Measurements from ENCODE around the gene HS1BP3. TPM values are rescaled to one million over a fixed set of nuclear protein-coding genes. Genes with fewer than 3 reads are reported as not detected.
A peak's percentile ranks its signal among the peaks of the same experiment; 100 is the strongest.

Gene HS1BP3
- total and polyA plus RNA-seq, 10 donors: 8.8 to 38.0 (median 25.9) TPM

DNA sequence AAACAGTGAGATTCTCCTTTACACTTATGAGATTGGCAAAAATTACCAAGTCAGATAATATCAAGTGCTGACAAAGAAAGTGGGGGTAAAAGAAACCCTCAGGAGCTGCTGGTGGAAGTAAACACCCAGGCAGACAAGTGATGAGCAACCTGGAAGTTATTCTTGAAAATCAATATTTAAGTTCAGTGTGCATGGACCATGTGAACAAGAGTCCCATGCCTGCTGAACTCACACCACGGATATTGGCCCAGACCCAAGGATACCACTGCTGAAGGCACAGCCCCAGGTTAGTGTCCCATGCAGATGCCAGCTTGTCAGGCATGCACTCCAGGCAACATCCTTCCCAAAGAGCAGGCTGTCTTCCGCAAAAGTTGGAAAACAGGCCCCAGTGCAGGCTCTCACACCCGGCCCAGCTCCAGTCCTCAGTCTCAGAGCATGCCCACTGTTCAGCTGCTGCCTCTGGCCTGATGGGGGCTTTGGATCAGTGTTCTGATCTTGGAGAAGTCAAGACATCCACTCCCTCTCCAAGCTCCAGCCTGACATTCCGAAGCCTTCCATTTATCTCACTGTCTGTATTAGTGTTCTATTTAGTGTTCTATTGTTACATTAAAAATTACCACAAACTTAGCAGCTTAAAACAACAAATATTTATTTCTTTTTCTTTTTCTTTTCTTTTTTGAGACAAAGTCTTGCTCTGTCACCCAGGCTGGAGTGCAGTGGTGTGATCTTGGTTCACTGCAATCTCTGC lies 70.0 kb downstream of the HS1BP3 start:
- TF ChIP-seq POLR2A (IDR thresholded peaks at IDR 0.05) (no peak), POLR2AphosphoS5 (IDR thresholded peaks at IDR 0.05) (no peak), CTCF (IDR thresholded peaks at IDR 0.05 in 8 of 11, conservative IDR thresholded peaks at IDR 0.05 in 3 of 11) (no peak)
- peaks cover 32 to 80% (median 52%) of the 10 kb centered on the region in 6 donors for H3K4me1 ChIP-seq
- H3K4me3 ChIP-seq: no peak overlapping the region
- H3K9me3 ChIP-seq: peaks cover 0 to 13% (median 9%) of the 10 kb centered on the region in 8 donors
- H3K27me3 ChIP-seq (replicated peaks in 1 of 7): no peaks in the 10 kb centered on the region
- H3K36me3 ChIP-seq: no peaks in the 10 kb centered on the region
- DNase-seq: peak; percentile 52
- H3K27ac ChIP-seq: peak overlapping the region in 2 of 8 donors; percentile 73 to 83
- intact Hi-C loops (cut with DNase I; ENCODE audit: low total_unique reads): no loop called here
- 86 to 97% (median 94%) methylated on average over 4 of the region's 4 CpGs for WGBS, 5 donors

GRCh38 chr2:20579866-20580265 lies 71.0 kb downstream of the HS1BP3 start:
- TF ChIP-seq POLR2AphosphoS5 (IDR thresholded peaks at IDR 0.05) (peak in 1 of 3 donors; percentile 38), CTCF (IDR thresholded peaks at IDR 0.05 in 8 of 11, conservative IDR thresholded peaks at IDR 0.05 in 3 of 11) (no peak)
- Histone ChIP-seq H3K36me3 (no peaks in the 10 kb centered on the region), H3K4me1 (peaks cover 22 to 71% (median 45%) of the 10 kb centered on the region in 6 donors), H3K27me3 (replicated peaks in 1 of 7) (no peaks in the 10 kb centered on the region), H3K4me3 (no peak overlapping the region), H3K27ac (peak overlapping the region; percentile 16 to 83 (median 74)), H3K9me3 (peaks cover 0 to 13% (median 9%) of the 10 kb centered on the region in 8 donors)
- 79 to 87% (median 84%) methylated on average over 1 of the region's 1 CpG for WGBS, 5 donors
- intact Hi-C loops (cut with DNase I; ENCODE audit: low total_unique reads): no loop called here
- peak; percentile 71 for DNase-seq

DNA sequence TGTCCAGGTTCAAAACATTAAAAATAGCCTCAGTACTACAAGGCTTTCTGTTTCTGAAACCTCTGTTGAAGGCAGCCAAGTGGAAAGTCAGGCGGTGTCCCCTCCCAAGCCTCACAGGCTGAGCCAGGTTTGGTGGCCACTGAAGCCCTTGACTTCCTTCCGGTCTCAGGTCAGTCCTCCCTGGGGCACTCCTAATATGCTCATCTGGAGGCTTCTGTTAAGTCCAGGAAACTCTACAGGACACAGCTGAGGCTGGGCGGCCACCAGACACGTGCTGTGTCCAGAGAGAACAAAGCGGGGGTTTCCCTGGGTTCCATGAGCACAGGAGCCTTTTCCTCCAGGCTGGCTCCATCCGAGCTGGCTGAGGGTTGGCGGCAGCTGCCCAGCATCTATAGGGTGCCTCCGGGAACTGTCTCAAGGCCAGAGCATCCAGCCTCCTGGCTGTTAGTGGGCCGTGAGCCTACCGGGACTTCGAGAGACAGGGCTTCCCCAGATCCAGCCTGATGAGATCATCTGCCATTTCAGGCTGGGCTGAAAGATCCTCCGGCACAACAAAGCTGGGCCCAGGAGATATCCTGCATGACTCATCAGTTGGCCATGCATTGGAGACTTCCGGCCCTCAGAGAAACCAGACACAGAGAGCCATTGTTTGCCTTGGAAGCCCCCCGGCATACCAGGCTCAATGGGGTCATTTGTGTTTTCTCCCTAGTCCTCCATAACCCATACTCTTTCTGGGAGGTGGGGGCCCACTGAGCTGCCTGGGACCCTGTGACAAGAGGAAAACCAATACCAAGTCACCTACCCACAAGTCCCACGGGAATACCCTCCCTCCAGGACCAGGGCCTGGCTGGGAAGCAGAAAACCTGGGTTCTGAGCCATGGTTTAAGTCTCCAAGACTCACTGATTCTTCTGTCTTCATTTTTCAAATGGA lies 71.7 kb downstream of the HS1BP3 start:
- H3K4me3 ChIP-seq: no peak overlapping the region
- WGBS, 5 donors: 58 to 70% (median 65%) methylated on average over 6 to 15 of the region's 15 CpGs
- peak; percentile 86 for DNase-seq
- no peaks in the 10 kb centered on the region for H3K27me3 ChIP-seq (replicated peaks in 1 of 7)
- H3K4me1 ChIP-seq: peaks cover 21 to 67% (median 44%) of the 10 kb centered on the region in 6 donors
- peak overlapping the region; percentile 16 to 83 (median 74) for H3K27ac ChIP-seq
- H3K9me3 ChIP-seq: peaks cover 0 to 13% (median 9%) of the 10 kb centered on the region in 8 donors
- peak; percentile 75 to 80 (median 76) for TF ChIP-seq POLR2AphosphoS5 (IDR thresholded peaks at IDR 0.05)
- no peak for TF ChIP-seq CTCF (IDR thresholded peaks at IDR 0.05 in 8 of 11, conservative IDR thresholded peaks at IDR 0.05 in 3 of 11)
- intact Hi-C loops (cut with DNase I; ENCODE audit: low total_unique reads): no loop called here
- H3K36me3 ChIP-seq: no peaks in the 10 kb centered on the region

All from spleen (tissue), 11 donors.